SK-N-SH treated with all-trans-retinoic acid at 6 μM for 48 hours (cell line): ENCODE results near the gene MMEL1.

Source experiments
- ATAC-seq: fragments of 200-7000 bp; cut with Tn5 transposase; 3 replicates; pipeline ENCODE4 v1.9.1; 2020; ENCODE audit warnings: mild to moderate bottlenecking, moderate library complexity
- ARNTL ChIP-seq: fragments of 450-650 bp; formaldehyde crosslinking; IDR thresholded peaks from 2 replicates; pipeline ENCODE4 v1.5.0; 2020; ENCODE audit warnings: low read depth, mild to moderate bottlenecking, moderate library complexity, borderline replicate concordance
- BACH2 ChIP-seq: fragments of 250-450 bp; sonication (Bioruptor Pico); IDR thresholded peaks from 2 replicates; pipeline ENCODE4 v1.9.0; 2021; ENCODE audit warnings: mild to moderate bottlenecking, borderline replicate concordance
- CREB5 ChIP-seq: fragments of 250-450 bp; sonication (Bioruptor Pico); IDR thresholded peaks from 2 replicates; pipeline ENCODE4 v1.5.1; 2020; ENCODE audit warnings: low read depth, mild to moderate bottlenecking, moderate library complexity
- CSDC2 ChIP-seq: fragments of 250-450 bp; sonication (Bioruptor Pico); IDR thresholded peaks from 2 replicates; pipeline ENCODE4 v1.5.0; 2020; ENCODE audit warnings: mild to moderate bottlenecking, moderate library complexity
- CSRNP3 ChIP-seq: fragments of 250-450 bp; sonication (Bioruptor Pico); IDR thresholded peaks from 2 replicates; pipeline ENCODE4 v1.5.1; 2021; ENCODE audit warnings: mild to moderate bottlenecking, moderate library complexity
- ESRRG ChIP-seq: fragments of 250-450 bp; sonication (Bioruptor Pico); IDR thresholded peaks from 2 replicates; pipeline ENCODE4 v1.6.1; 2021; ENCODE audit warnings: mild to moderate bottlenecking
- GLIS3 ChIP-seq: fragments of 250-450 bp; sonication (Bioruptor Pico); IDR thresholded peaks from 2 replicates; pipeline ENCODE4 v1.5.0; 2020; ENCODE audit warnings: mild to moderate bottlenecking, moderate library complexity
- ISL1 ChIP-seq: fragments of 250-450 bp; sonication (Bioruptor Pico); IDR thresholded peaks from 2 replicates; pipeline ENCODE4 v2.1.2; 2022; ENCODE audit warnings: mild to moderate bottlenecking, moderate library complexity
- OSR1 ChIP-seq: fragments of 250-450 bp; sonication (Bioruptor Pico); IDR thresholded peaks from 2 replicates; pipeline ENCODE4 v1.8.0; 2022; ENCODE audit warnings: moderate library complexity, mild to moderate bottlenecking, inconsistent platforms
- PATZ1 ChIP-seq: fragments of 250-450 bp; sonication (Bioruptor Pico); IDR thresholded peaks from 2 replicates; pipeline ENCODE4 v1.8.0; 2020; ENCODE audit warnings: mild to moderate bottlenecking, moderate library complexity, borderline replicate concordance
- POU6F1 ChIP-seq: fragments of 250-450 bp; sonication (Bioruptor Pico); IDR thresholded peaks from 2 replicates; pipeline ENCODE4 v1.8.0; 2021; ENCODE audit warnings: low read depth, mild to moderate bottlenecking, moderate library complexity, borderline replicate concordance
- PPARA ChIP-seq: fragments of 250-450 bp; sonication (Bioruptor Pico); IDR thresholded peaks from 2 replicates; pipeline ENCODE4 v1.5.0; 2020; ENCODE audit warnings: mild to moderate bottlenecking, borderline replicate concordance
- RARB ChIP-seq: fragments of 250-450 bp; sonication (Bioruptor Pico); IDR thresholded peaks from 2 replicates; pipeline ENCODE4 v1.8.0; 2021; ENCODE audit warnings: mild to moderate bottlenecking, moderate library complexity
- SNAI2 ChIP-seq: fragments of 250-450 bp; sonication (Bioruptor Pico); IDR thresholded peaks from 2 replicates; pipeline ENCODE4 v1.5.0; 2020; ENCODE audit warnings: mild to moderate bottlenecking, moderate library complexity
- TCF4 ChIP-seq: fragments of 250-450 bp; sonication (Bioruptor Pico); IDR thresholded peaks from 2 replicates; pipeline ENCODE4 v1.8.0; 2021; ENCODE audit warnings: mild to moderate bottlenecking, moderate library complexity, borderline replicate concordance
- TOX ChIP-seq: fragments of 250-450 bp; sonication (Bioruptor Pico); IDR thresholded peaks from 2 replicates; pipeline ENCODE4 v1.8.0; 2021; ENCODE audit warnings: mild to moderate bottlenecking, moderate library complexity, borderline replicate concordance
- TSHZ2 ChIP-seq: fragments of 250-450 bp; sonication (Bioruptor Pico); IDR thresholded peaks from 2 replicates; pipeline ENCODE4 v1.5.0; 2020; ENCODE audit warnings: mild to moderate bottlenecking, moderate library complexity
- ZC3H10 ChIP-seq: fragments of 250-450 bp; sonication (Bioruptor Pico); IDR thresholded peaks from 2 replicates; pipeline ENCODE4 v1.5.1; 2021; ENCODE audit warnings: mild to moderate bottlenecking, moderate library complexity
- ZFP30 ChIP-seq: fragments of 450-650 bp; formaldehyde crosslinking; IDR thresholded peaks from 2 replicates; pipeline ENCODE4 v1.5.0; 2022; ENCODE audit warnings: mild to moderate bottlenecking, moderate library complexity
- ZNF565 ChIP-seq: fragments of 450-650 bp; formaldehyde crosslinking; conservative IDR thresholded peaks from 2 replicates; pipeline ENCODE4 v1.5.0; 2020; ENCODE audit warnings: low read depth, mild to moderate bottlenecking, moderate library complexity
- ZNF70 ChIP-seq: fragments of 450-650 bp; formaldehyde crosslinking; IDR thresholded peaks from 2 replicates; pipeline ENCODE4 v1.5.0; 2020; ENCODE audit warnings: mild to moderate bottlenecking, moderate library complexity
- ZNF8 ChIP-seq: fragments of 450-650 bp; formaldehyde crosslinking; IDR thresholded peaks from 2 replicates; pipeline ENCODE4 v1.5.0; 2020; ENCODE audit warnings: mild to moderate bottlenecking, moderate library complexity

Gene MMEL1

GRCh38 chr1:2607641-2608091, 25.1 kb downstream of the MMEL1 start:
- TF ChIP-seq ZFP30 (CRISPR knock-in tag) (no peak), ZNF8 (no peak), OSR1 (CRISPR knock-in tag) (no peak), ZNF565 (CRISPR knock-in tag) (no peak), ARNTL (CRISPR knock-in tag) (no peak), ZNF70 (CRISPR knock-in tag) (no peak), ESRRG (no peak), BACH2 (CRISPR knock-in tag) (no peak), POU6F1 (no peak), CSRNP3 (no peak), GLIS3 (CRISPR knock-in tag) (no peak), ZC3H10 (CRISPR knock-in tag) (no peak), PATZ1 (CRISPR knock-in tag) (no peak), RARB (CRISPR knock-in tag) (no peak), CSDC2 (CRISPR knock-in tag) (no peak), CREB5 (no peak), TSHZ2 (no peak), TCF4 (CRISPR knock-in tag) (no peak)
- no peak for ATAC-seq

GRCh38 chr1:2606881-2607621, 25.8 kb downstream of the MMEL1 start:
- ATAC-seq, result no peak
- TF ChIP-seq TCF4 (CRISPR knock-in tag) (no peak), ISL1 (CRISPR knock-in tag) (no peak), TSHZ2 (no peak), RARB (CRISPR knock-in tag) (no peak), TOX (CRISPR knock-in tag) (no peak), SNAI2 (no peak), PPARA (CRISPR knock-in tag) (no peak), OSR1 (CRISPR knock-in tag) (no peak), ZNF8 (no peak), ZNF565 (CRISPR knock-in tag) (no peak), GLIS3 (CRISPR knock-in tag) (no peak), CSDC2 (CRISPR knock-in tag) (no peak), BACH2 (CRISPR knock-in tag) (no peak), POU6F1 (no peak), ESRRG (no peak), PATZ1 (CRISPR knock-in tag) (no peak)
